Endothelial cell of umbilical vein (primary cell): ENCODE measurements around the gene ERFL. TPM values are rescaled to one million over a fixed set of nuclear protein-coding genes. Genes with fewer than 3 reads are reported as not detected.
A peak's percentile ranks its signal among the peaks of the same experiment; 100 is the strongest.

Experiments
- BruUV-seq: library from RNA; stranded (reverse); fragments of 400-500 nt; replicated peaks from 2 replicates; lab custom pipeline; 2021; lab: Mats Ljungman, UMichigan
- CTCF ChIA-PET: fragments of 300-600, 350-600 bp; sonication (Branson Sonifier 250); formaldehyde crosslinking; loops from one replicate; lab custom pipeline; 2021; ENCODE audit warnings: antibody characterized with exemption, inconsistent platforms; lab: Charles Lee
- POLR2A ChIA-PET: fragments of 300-600, 350-600 bp; sonication (Branson Sonifier 250); formaldehyde crosslinking; loops from one replicate; lab custom pipeline; 2021; ENCODE audit warnings: antibody characterized with exemption, inconsistent platforms; lab: Charles Lee
- DNase-seq: peaks from one replicate; pipeline ENCODE4 v3.0.0-alpha.2; 2011; ENCODE audit warnings: low read depth, low spot score
- FAIRE-seq: peaks from 2 replicates; lab custom pipeline; 2011; peaks lifted over from hg19 to GRCh38; lab: Jason Lieb, UNC
- H2AFZ ChIP-seq: 2 replicates; pipeline ENCODE4 v1.6.0; 2012; ENCODE audit warnings: low read depth, low read length, control low read depth, inconsistent platforms
- H3K27ac ChIP-seq: 2 replicates; pipeline ENCODE4 v1.5.1; 2011; ENCODE audit warnings: low read depth, mild to moderate bottlenecking, control low read depth, low read length, moderate library complexity; ENCODE audit not compliant: insufficient read depth
- H3K27me3 ChIP-seq, 2 experiments: 2 replicates each; pipeline versions ENCODE4 v1.6.0 to v1.6.1; 2011; ENCODE audit warnings: low read length in 2 of 2, mixed read lengths in 1 of 2; ENCODE audit not compliant: control insufficient read depth in 2 of 2, insufficient read depth in 2 of 2
- H3K36me3 ChIP-seq, 2 experiments: 2 replicates in 1 of 2; 3 replicates in 1 of 2; pipeline ENCODE4 v1.5.1; 2011; ENCODE audit warnings: low read length in 2 of 2, mild to moderate bottlenecking in 1 of 2, moderate library complexity in 1 of 2; ENCODE audit not compliant: control insufficient read depth in 2 of 2, insufficient read depth in 2 of 2; ENCODE audit errors: extremely low read depth in 1 of 2
- H3K4me1 ChIP-seq: 3 replicates; pipeline ENCODE4 v1.5.1; 2011; ENCODE audit warnings: mild to moderate bottlenecking, low read length; ENCODE audit not compliant: control insufficient read depth, insufficient read depth; ENCODE audit errors: extremely low read depth
- H3K4me2 ChIP-seq: 2 replicates; pipeline ENCODE4 v1.6.1; 2011; ENCODE audit warnings: low read length, control low read depth, mixed read lengths; ENCODE audit not compliant: insufficient read depth
- H3K4me3 ChIP-seq, 3 experiments: fragments of 200-600 bp in 1 of 3; sonication (generic), shearing (Covaris generic) in 1 of 3; replicated peaks in 1 of 3; 2 replicates each; pipeline ENCODE4 v1.5.1; 2011 to 2016; ENCODE audit warnings: control low read depth in 3 of 3, low read length in 3 of 3, mild to moderate bottlenecking in 2 of 3, inconsistent platforms in 1 of 3, low read depth in 1 of 3, moderate library complexity in 1 of 3; ENCODE audit not compliant: insufficient read depth in 1 of 3
- H3K79me2 ChIP-seq: 2 replicates; pipeline ENCODE4 v1.6.0; 2012; ENCODE audit warnings: low read length, inconsistent platforms; ENCODE audit not compliant: control insufficient read depth, insufficient read depth
- H3K9ac ChIP-seq: replicated peaks from 2 replicates; pipeline ENCODE3; 2011; ENCODE audit warnings: low read length, control low read depth; ENCODE audit not compliant: insufficient read depth; ENCODE audit errors: extremely low read depth
- H3K9me1 ChIP-seq: replicated peaks from 3 replicates; pipeline ENCODE4 v1.6.0; 2011; ENCODE audit warnings: mild to moderate bottlenecking, low read length; ENCODE audit not compliant: control insufficient read depth, insufficient read depth; ENCODE audit errors: extremely low read depth
- H3K9me3 ChIP-seq: replicated peaks from 2 replicates; pipeline ENCODE4 v1.5.1; 2012; ENCODE audit warnings: low read length, inconsistent platforms; ENCODE audit not compliant: control insufficient read depth, insufficient read depth
- H4K20me1 ChIP-seq: replicated peaks from 2 replicates; pipeline ENCODE3; 2011; ENCODE audit warnings: mild to moderate bottlenecking, low read length; ENCODE audit not compliant: control insufficient read depth, insufficient read depth; ENCODE audit errors: extremely low read depth
- EZH2 ChIP-seq: IDR thresholded peaks from 2 replicates; pipeline ENCODE4 v1.6.1; 2012; ENCODE audit warnings: borderline replicate concordance, low read depth, mild to moderate bottlenecking, moderate library complexity, low read length, inconsistent platforms; ENCODE audit not compliant: severe bottlenecking
- FOS ChIP-seq: IDR thresholded peaks from 2 replicates; pipeline ENCODE4 v1.6.1; 2011; ENCODE audit warnings: mild to moderate bottlenecking, low read length, moderate library complexity, borderline replicate concordance; ENCODE audit not compliant: insufficient read depth
- GATA2 ChIP-seq: IDR thresholded peaks from 2 replicates; pipeline ENCODE4 v1.7.0; 2011; ENCODE audit warnings: low read depth, mild to moderate bottlenecking, moderate library complexity, mixed read lengths, low read length; ENCODE audit not compliant: insufficient read length, insufficient read depth
- JUN ChIP-seq: IDR thresholded peaks from 2 replicates; pipeline ENCODE4 v1.6.1; 2011; ENCODE audit warnings: borderline replicate concordance, low read depth; ENCODE audit not compliant: insufficient read length, insufficient read depth
- MYC ChIP-seq: IDR thresholded peaks from one replicate; pipeline ENCODE4 v1.6.1; 2011; ENCODE audit warnings: mild to moderate bottlenecking, low read depth, low read length
- POLR2A ChIP-seq: IDR thresholded peaks from 2 replicates; pipeline ENCODE4 v1.6.1; 2012; ENCODE audit warnings: low read depth, mild to moderate bottlenecking, control low read depth, low read length
- POLR2AphosphoS5 ChIP-seq: IDR thresholded peaks from 2 replicates; pipeline ENCODE4 v1.6.1; 2012; ENCODE audit warnings: low read depth, mild to moderate bottlenecking, control low read depth, low read length, moderate library complexity; ENCODE audit not compliant: insufficient read depth
- dilution Hi-C: fragments of 300-500 bp; cut with MboI; formaldehyde crosslinking; loops from one replicate; pipeline ENCODE4 v1.15.0; 2019; ENCODE audit warnings: low sequenced_read_pairs; ENCODE audit not compliant: extremely low pct_ligation_motif_present
- intact Hi-C: fragments of 100-400 bp; cut with micrococcal nuclease; formaldehyde crosslinking; loops from one replicate; pipeline ENCODE4 v1.10.0; 2022
- polyA plus RNA-seq, 4 experiments: library from polyadenylated mRNA; depleted of rRNA in 3 of 4; stranded (reverse) in 3 of 4; unstranded in 1 of 4; fragments of >200 nt; gene quantifications; 2 replicates each; pipeline versions ENCODE4 v1.2.1 to v1.2.3, GENCODE V29; 2011 to 2012; ENCODE audit warnings: missing spikeins in 1 of 4
- total RNA-seq: library from RNA; stranded (reverse); gene quantifications from 2 replicates; pipeline ENCODE4 v1.2.3, GENCODE V29; 2021
- TF ChIP-seq, protein P1 (sequence below), 2 donors: IDR thresholded peaks; 1 replicate in 1 of 2; 2 replicates in 1 of 2; pipeline ENCODE4 v1.5.1; 2011; ENCODE audit warnings: low read length in 2 of 2, mild to moderate bottlenecking in 2 of 2, moderate library complexity in 2 of 2, control low read depth in 1 of 2, inconsistent platforms in 1 of 2, low read depth in 1 of 2; ENCODE audit not compliant: insufficient read depth in 1 of 2; ENCODE audit errors: extremely low read depth in 1 of 2
- TF ChIP-seq, protein P2 (sequence below): IDR thresholded peaks from 2 replicates; pipeline ENCODE4 v1.6.1; 2011; ENCODE audit not compliant: insufficient read depth, insufficient read length

The ERFL gene
- total and polyA plus RNA-seq, 2 donors (not counting 3 experiments of a cell fraction or from before 2014, with no cell fraction given): not detected

DNA sequence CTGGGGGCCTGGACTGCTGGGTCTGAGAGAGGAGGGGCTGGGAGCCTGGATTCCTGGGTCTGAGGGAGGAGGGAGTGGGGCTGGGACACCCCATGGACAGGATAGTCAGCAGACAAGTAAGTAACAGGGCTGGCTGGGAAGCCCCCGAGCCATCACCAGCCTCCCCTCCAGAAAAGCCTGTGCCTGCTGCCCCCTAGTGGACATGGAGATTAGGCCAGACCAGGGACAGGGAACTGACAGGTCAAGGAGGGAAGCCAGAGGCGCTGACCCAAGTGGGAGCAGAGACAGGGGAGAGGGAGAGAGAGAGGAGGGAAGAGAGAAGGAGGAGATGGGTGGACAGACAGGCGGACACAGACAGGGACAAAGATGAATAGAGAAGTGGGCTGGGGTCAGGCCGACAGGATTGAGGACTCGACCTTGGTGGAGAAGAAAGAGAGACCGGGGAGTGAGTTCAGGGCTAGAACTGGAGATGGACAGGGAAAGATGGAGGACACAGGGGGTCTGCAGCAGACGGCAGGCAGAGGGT lies 6.7 kb upstream of the ERFL start:
- no peaks in the 10 kb centered on the region for H3K79me2 ChIP-seq
- no peaks in the 10 kb centered on the region for H3K36me3 ChIP-seq
- H3K9me3 ChIP-seq: no peaks in the 10 kb centered on the region
- TF ChIP-seq, protein P1, sequence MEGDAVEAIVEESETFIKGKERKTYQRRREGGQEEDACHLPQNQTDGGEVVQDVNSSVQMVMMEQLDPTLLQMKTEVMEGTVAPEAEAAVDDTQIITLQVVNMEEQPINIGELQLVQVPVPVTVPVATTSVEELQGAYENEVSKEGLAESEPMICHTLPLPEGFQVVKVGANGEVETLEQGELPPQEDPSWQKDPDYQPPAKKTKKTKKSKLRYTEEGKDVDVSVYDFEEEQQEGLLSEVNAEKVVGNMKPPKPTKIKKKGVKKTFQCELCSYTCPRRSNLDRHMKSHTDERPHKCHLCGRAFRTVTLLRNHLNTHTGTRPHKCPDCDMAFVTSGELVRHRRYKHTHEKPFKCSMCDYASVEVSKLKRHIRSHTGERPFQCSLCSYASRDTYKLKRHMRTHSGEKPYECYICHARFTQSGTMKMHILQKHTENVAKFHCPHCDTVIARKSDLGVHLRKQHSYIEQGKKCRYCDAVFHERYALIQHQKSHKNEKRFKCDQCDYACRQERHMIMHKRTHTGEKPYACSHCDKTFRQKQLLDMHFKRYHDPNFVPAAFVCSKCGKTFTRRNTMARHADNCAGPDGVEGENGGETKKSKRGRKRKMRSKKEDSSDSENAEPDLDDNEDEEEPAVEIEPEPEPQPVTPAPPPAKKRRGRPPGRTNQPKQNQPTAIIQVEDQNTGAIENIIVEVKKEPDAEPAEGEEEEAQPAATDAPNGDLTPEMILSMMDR (IDR thresholded peaks at IDR 0.05; ENCODE audit: extremely low read depth in 1 of 2, insufficient read depth in 1 of 2, low read depth in 1 of 2, low read length in 2 of 2): peak; percentile 86 to 88
- TF ChIP-seq POLR2A: no peak
- TF ChIP-seq GATA2: no peak
- DNase-seq (peak; percentile 45), FAIRE-seq (peak; percentile 76)
- no peak overlapping the region for H3K27ac ChIP-seq
- dilution Hi-C loops: no loop called here
- no TSS peak for BruUV-seq
- H2AFZ ChIP-seq: no peak overlapping the region
- no peak overlapping the region for H3K4me3 ChIP-seq
- H3K9ac ChIP-seq: no peak overlapping the region
- POLR2A ChIA-PET: no interaction called here
- no peaks in the 10 kb centered on the region for H3K9me1 ChIP-seq
- no peaks in the 10 kb centered on the region for H3K4me1 ChIP-seq
- CTCF ChIA-PET: interaction anchor here (1.5 to 3.3 kb wide), 2 partner anchors 8 to 62 kb away, joined by 5 to 20 read pairs; no protein-coding TSS in a partner anchor
- H3K27me3 ChIP-seq: peaks cover 55 to 63% of the 10 kb centered on the region in 2 experiments
- H3K4me2 ChIP-seq: no peak overlapping the region
- intact Hi-C loops: loop anchor here (1.0 to 2.0 kb wide), 2 partner anchors 50 to 62 kb away; no protein-coding TSS in a partner anchor
- H4K20me1 ChIP-seq: no peaks in the 10 kb centered on the region

DNA sequence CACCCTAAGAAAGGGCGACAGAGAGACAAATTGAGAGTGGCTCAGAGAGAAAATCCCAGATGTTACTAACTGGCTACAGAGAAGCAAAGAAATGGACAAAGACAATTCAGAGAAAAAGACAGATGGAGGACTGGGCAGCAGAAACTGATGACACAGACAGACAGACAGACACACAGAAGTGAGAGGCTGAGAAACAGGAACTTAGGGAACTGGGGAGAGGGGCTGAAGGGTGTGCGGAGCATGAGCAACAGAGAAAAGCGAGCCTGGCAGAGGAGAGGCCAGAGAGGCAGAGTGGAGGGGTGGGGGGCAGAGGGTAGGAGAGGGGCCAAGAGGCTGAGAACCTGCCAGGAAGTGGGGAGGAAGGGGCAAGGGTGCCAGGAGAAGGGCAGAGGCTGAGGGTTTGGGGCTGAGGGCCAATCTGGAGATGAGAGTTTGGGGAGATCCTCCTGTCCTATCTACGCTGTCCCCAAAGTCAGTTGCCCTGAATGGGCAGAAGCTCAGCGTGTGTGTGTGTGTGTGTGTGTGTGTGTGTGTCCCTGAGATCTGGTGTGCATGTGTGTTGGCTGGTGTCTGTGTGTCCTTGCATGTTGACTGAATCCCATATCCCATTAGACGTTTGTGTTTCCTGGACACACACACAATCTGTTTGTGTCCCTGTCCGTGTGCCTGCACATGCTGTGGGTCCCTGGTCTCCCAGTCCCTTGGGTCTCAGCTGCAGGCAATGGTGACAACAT lies 5.6 kb upstream of the ERFL start:
- Histone ChIP-seq H4K20me1 (no peaks in the 10 kb centered on the region), H2AFZ (no peak overlapping the region), H3K27ac (no peak overlapping the region), H3K4me1 (no peaks in the 10 kb centered on the region), H3K36me3 (no peaks in the 10 kb centered on the region), H3K27me3 (peaks cover 66 to 70% of the 10 kb centered on the region in 2 experiments), H3K79me2 (no peaks in the 10 kb centered on the region), H3K9me1 (no peaks in the 10 kb centered on the region), H3K9ac (no peak overlapping the region), H3K4me2 (no peak overlapping the region), H3K4me3 (no peak overlapping the region), H3K9me3 (no peaks in the 10 kb centered on the region)
- DNase-seq (no peak), FAIRE-seq (no peak)
- POLR2A ChIA-PET: no interaction called here
- no TSS peak for BruUV-seq
- intact Hi-C loops: loop anchor here (2.0 kb wide), 1 partner anchor 49 kb away; no protein-coding TSS in a partner anchor
- CTCF ChIA-PET: interaction anchor here (1.5 to 3.3 kb wide), 2 partner anchors 9 to 61 kb away, joined by 5 to 20 read pairs; no protein-coding TSS in a partner anchor
- TF ChIP-seq POLR2A (no peak), GATA2 (no peak), FOS (no peak), JUN (no peak), MYC (no peak), EZH2 (no peak), POLR2AphosphoS5 (no peak)
- TF ChIP-seq, protein P1 (IDR thresholded peaks at IDR 0.05; ENCODE audit: extremely low read depth in 1 of 2, insufficient read depth in 1 of 2, low read depth in 1 of 2, low read length in 2 of 2): no peak
- TF ChIP-seq, protein P2, sequence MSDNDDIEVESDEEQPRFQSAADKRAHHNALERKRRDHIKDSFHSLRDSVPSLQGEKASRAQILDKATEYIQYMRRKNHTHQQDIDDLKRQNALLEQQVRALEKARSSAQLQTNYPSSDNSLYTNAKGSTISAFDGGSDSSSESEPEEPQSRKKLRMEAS: no peak
- dilution Hi-C loops: no loop called here
